Lower lobe of right lung (tissue), 2 donors: Measurements from ENCODE around the gene PIK3CG. TPM values are rescaled to one million over a fixed set of nuclear protein-coding genes. Genes with fewer than 3 reads are reported as not detected.

Source experiments
- ATAC-seq, 2 donors: fragments of 200-7000 bp; cut with Tn5 transposase; one replicate each; pipeline ENCODE4 v1.9.1; 2020 to 2022; ENCODE audit warnings: mild to moderate bottlenecking in 2 of 2, moderate library complexity in 2 of 2
- DNase-seq: peaks from one replicate; pipeline ENCODE4 v3.0.0-alpha.2; 2020
- H3K27ac ChIP-seq: fragments of 200-600 bp; one replicate; pipeline ENCODE4 v1.8.0; 2022
- H3K27me3 ChIP-seq: fragments of 200-600 bp; one replicate; pipeline ENCODE4 v1.8.0; 2022; ENCODE audit warnings: low read depth
- H3K36me3 ChIP-seq: fragments of 200-600 bp; one replicate; pipeline ENCODE4 v1.8.0; 2022; ENCODE audit warnings: mild to moderate bottlenecking
- H3K4me1 ChIP-seq: fragments of 200-600 bp; one replicate; pipeline ENCODE4 v1.8.0; 2022
- H3K4me3 ChIP-seq: fragments of 200-600 bp; one replicate; pipeline ENCODE4 v1.8.0; 2022; ENCODE audit warnings: mild to moderate bottlenecking
- H3K9me3 ChIP-seq: fragments of 200-600 bp; one replicate; pipeline ENCODE4 v1.8.0; 2022
- CTCF ChIP-seq: fragments of 200-600 bp; IDR thresholded peaks from one replicate; pipeline ENCODE4 v1.8.0; 2022; ENCODE audit warnings: antibody characterized with exemption, mild to moderate bottlenecking
- intact Hi-C: fragments of 100-400 bp; cut with DNase I; formaldehyde crosslinking; loops from one replicate; pipeline ENCODE4 v1.11.0; 2022
- total RNA-seq: library from RNA; stranded (reverse); fragmentation: NEBNext Ultra II Directional; extraction: Animal tissue kit (Norgen Biotek cat#: 25700); gene quantifications from one replicate; pipeline ENCODE4 v1.2.1, GENCODE V29; 2021
- donor health status: DM: no; HTN: yes; CAD: no; lungs with severe emphysema.

The PIK3CG gene
- total RNA-seq, 1 donor from 2014 or later = 14.9 TPM

- Histone ChIP-seq H3K4me1 (no peaks in the 10 kb centered on the region), H3K9me3 (no peaks in the 10 kb centered on the region), H3K36me3 (peaks cover 5% of the 10 kb centered on the region), H3K4me3 (no peak overlapping the region), H3K27me3 (no peaks in the 10 kb centered on the region), H3K27ac (no peak overlapping the region)
- intact Hi-C loops = no loop called here
- no peak for DNase-seq
- ATAC-seq = no peak
- TF ChIP-seq CTCF = no peak
Measured at GRCh38 chr7:106901828-106902441, 36.9 kb downstream of the PIK3CG start.

GRCh38 chr7:106905734-106906133 lies 40.7 kb downstream of the PIK3CG start:
- no peak for ATAC-seq
- Histone ChIP-seq H3K9me3 (no peaks in the 10 kb centered on the region), H3K4me1 (no peaks in the 10 kb centered on the region), H3K36me3 (peaks cover 5% of the 10 kb centered on the region), H3K27ac (no peak overlapping the region), H3K4me3 (no peak overlapping the region), H3K27me3 (no peaks in the 10 kb centered on the region)
- intact Hi-C loops = no loop called here
- DNase-seq = no peak
- no peak for TF ChIP-seq CTCF

GRCh38 chr7:106911959-106912358 lies 46.9 kb downstream of the PIK3CG start:
- Histone ChIP-seq H3K4me3 (no peak overlapping the region), H3K27ac (no peak overlapping the region), H3K4me1 (no peaks in the 10 kb centered on the region), H3K27me3 (no peaks in the 10 kb centered on the region), H3K9me3 (no peaks in the 10 kb centered on the region), H3K36me3 (no peaks in the 10 kb centered on the region)
- intact Hi-C loops = no loop called here
- no peak for TF ChIP-seq CTCF
- ATAC-seq (no peak), DNase-seq (no peak)

GRCh38 chr7:106914018-106914607 lies 49.0 kb downstream of the PIK3CG start:
- H3K27ac ChIP-seq = no peak overlapping the region
- no peak for DNase-seq
- H3K4me3 ChIP-seq = no peak overlapping the region
- no peaks in the 10 kb centered on the region for H3K27me3 ChIP-seq
- H3K36me3 ChIP-seq = no peaks in the 10 kb centered on the region
- TF ChIP-seq CTCF = no peak
- intact Hi-C loops = no loop called here
- H3K9me3 ChIP-seq = no peaks in the 10 kb centered on the region
- no peak for ATAC-seq
- no peaks in the 10 kb centered on the region for H3K4me1 ChIP-seq

- H3K4me3 ChIP-seq = no peak overlapping the region
- intact Hi-C loops = no loop called here
- H3K27me3 ChIP-seq = no peaks in the 10 kb centered on the region
- H3K36me3 ChIP-seq = no peaks in the 10 kb centered on the region
- H3K4me1 ChIP-seq = no peaks in the 10 kb centered on the region
- H3K9me3 ChIP-seq = no peaks in the 10 kb centered on the region
- DNase-seq (no peak), ATAC-seq (no peak)
- TF ChIP-seq CTCF = no peak
- H3K27ac ChIP-seq = no peak overlapping the region
Measured at GRCh38 chr7:106915407-106915806, 50.3 kb downstream of the PIK3CG start.
